Measurements from ENCODE around the gene SOS2. TPM values are rescaled to one million over a fixed set of nuclear protein-coding genes. Genes with fewer than 3 reads are reported as not detected.

The SOS2 gene
- total RNA-seq, 1 experiment from 2014 or later = 14.9 TPM

DNA sequence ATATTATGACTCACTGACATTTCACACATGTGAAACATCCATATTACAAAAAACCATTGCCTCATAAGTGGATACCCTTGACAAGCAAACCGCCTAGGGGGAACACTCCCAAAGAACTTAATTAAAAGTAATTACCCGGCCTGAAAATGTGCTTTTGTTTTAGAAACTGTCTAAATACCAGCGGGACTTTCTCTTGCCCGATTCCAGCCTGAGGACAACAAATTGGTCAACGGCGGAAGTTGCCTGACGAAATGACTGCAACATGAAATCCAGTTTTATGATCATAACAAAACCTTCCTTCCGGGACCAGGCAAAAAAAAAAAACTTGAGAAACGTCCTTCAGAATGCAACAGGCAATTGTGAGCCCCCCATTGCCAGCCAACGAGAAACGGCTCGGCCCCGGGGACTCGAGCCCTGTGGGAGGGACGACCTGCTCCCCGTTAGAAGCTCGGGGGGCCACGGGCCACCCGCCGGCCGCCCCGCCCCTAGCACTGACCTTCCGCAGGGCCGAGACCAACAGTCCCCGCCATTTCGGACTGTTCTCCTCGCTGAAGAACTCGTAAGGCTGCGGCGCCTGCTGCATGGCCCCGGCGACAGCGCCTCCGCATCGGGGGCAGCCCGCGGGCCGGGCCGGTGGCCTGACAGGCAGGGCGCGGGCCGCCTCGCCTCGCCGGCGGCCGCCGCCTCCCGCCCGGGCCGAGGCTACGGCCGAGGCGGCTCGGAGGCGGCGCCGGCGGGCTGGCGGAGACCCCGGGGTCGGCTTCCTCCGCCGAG, 490 bp downstream of the SOS2 start:
- no peaks in the 10 kb centered on the region for H3K9me3 ChIP-seq (ENCODE audit: insufficient read depth, low read depth)
- no TSS peak for BruUV-seq (replicated peaks)
- ChIA-PET POLR2A (ENCODE audit: unreplicated experiment) (no interaction called here), CTCF (no interaction called here)
- intact Hi-C loops (cut with micrococcal nuclease; ENCODE audit: unreplicated experiment) = loop anchor here (5.0 kb wide), 1 partner anchor 114 kb away; the partner anchor contains the start of gene VCPKMT
- H3K27me3 ChIP-seq (ENCODE audit: insufficient read depth, low read depth) = no peaks in the 10 kb centered on the region
- H3K4me1 ChIP-seq (replicated peaks; ENCODE audit: insufficient read depth) = peaks cover 25% of the 10 kb centered on the region
- peak overlapping the region; percentile 97 for H2AFZ ChIP-seq
- 0 out of 2 replicates have a peak, but pooled peaks cover 18% of the 10 kb centered on the region for H3F3A ChIP-seq (ENCODE audit: insufficient read depth, low read depth)
- H3K4me3 ChIP-seq = peak overlapping the region; percentile 83
- H3K4me2 ChIP-seq = peak overlapping the region; percentile 96
- DNase-seq = peak; percentile 34 to 68
- H3K9me2 ChIP-seq (ENCODE audit: insufficient read depth) = no peaks in the 10 kb centered on the region
- H4K20me1 ChIP-seq (ENCODE audit: insufficient read depth) = no peaks in the 10 kb centered on the region
- H3K36me3 ChIP-seq (ENCODE audit: low read depth) = no peaks in the 10 kb centered on the region
- peak overlapping the region; percentile 62 for H3K27ac ChIP-seq
- peaks cover 34% of the 10 kb centered on the region for H3K79me2 ChIP-seq (ENCODE audit: low read depth)
- TF ChIP-seq EZH2 (IDR thresholded peaks at IDR 0.05; ENCODE audit: low read depth) (no peak), CTCF (conservative IDR thresholded peaks at IDR 0.05) (no peak)

GRCh38 chr14:50230401-50230700, 1.0 kb downstream of the SOS2 start:
- ChIA-PET CTCF (no interaction called here), POLR2A (ENCODE audit: unreplicated experiment) (no interaction called here)
- 0 out of 2 replicates have a peak, but pooled peaks cover 21% of the 10 kb centered on the region for H3F3A ChIP-seq (ENCODE audit: insufficient read depth, low read depth)
- H3K9me2 ChIP-seq (ENCODE audit: insufficient read depth) = no peaks in the 10 kb centered on the region
- TF ChIP-seq EZH2 (IDR thresholded peaks at IDR 0.05; ENCODE audit: low read depth) (no peak), CTCF (conservative IDR thresholded peaks at IDR 0.05) (no peak)
- peak overlapping the region; percentile 83 for H3K4me3 ChIP-seq
- H3K9me3 ChIP-seq (ENCODE audit: insufficient read depth, low read depth) = no peaks in the 10 kb centered on the region
- no peaks in the 10 kb centered on the region for H4K20me1 ChIP-seq (ENCODE audit: insufficient read depth)
- peaks cover 34% of the 10 kb centered on the region for H3K79me2 ChIP-seq (ENCODE audit: low read depth)
- no peaks in the 10 kb centered on the region for H3K27me3 ChIP-seq (ENCODE audit: insufficient read depth, low read depth)
- peak overlapping the region; percentile 96 for H3K4me2 ChIP-seq
- DNase-seq = no peak
- H3K27ac ChIP-seq = peak overlapping the region; percentile 62
- TSS peak; percentile 47 for BruUV-seq (replicated peaks)
- H2AFZ ChIP-seq = peak overlapping the region; percentile 97
- no peaks in the 10 kb centered on the region for H3K36me3 ChIP-seq (ENCODE audit: low read depth)
- H3K4me1 ChIP-seq (replicated peaks; ENCODE audit: insufficient read depth) = peaks cover 30% of the 10 kb centered on the region
- intact Hi-C loops (cut with micrococcal nuclease; ENCODE audit: unreplicated experiment) = loop anchor here (5.0 kb wide), 1 partner anchor 113 kb away; the partner anchor contains the start of gene VCPKMT

DNA sequence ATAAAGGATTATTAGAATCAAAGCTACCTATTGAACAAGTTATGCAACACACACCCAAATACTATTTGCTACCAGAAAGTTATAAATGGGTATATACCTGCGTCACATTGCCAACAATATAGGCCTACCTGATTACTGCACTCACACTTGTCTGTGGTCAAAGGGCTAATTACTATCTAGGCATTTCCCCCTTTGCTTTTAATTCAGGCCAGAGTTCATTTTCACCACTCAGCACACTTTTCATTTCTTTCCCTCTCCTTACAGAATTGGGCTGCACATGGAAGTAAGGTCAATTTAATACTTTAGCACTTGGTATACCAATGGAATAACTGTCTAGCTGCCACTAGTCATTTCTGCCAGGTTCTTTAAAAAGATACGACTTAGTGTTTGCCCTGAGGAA, 1.7 kb downstream of the SOS2 start:
- Histone ChIP-seq H3K9me2 (ENCODE audit: insufficient read depth) (no peaks in the 10 kb centered on the region), H3K4me2 (peak overlapping the region; percentile 96), H2AFZ (no peak overlapping the region), H3K27ac (no peak overlapping the region), H3K4me1 (replicated peaks; ENCODE audit: insufficient read depth) (peaks cover 34% of the 10 kb centered on the region), H3F3A (ENCODE audit: insufficient read depth, low read depth) (0 out of 2 replicates have a peak, but pooled peaks cover 21% of the 10 kb centered on the region), H3K4me3 (peak overlapping the region; percentile 83), H4K20me1 (ENCODE audit: insufficient read depth) (no peaks in the 10 kb centered on the region), H3K36me3 (ENCODE audit: low read depth) (no peaks in the 10 kb centered on the region), H3K79me2 (ENCODE audit: low read depth) (peaks cover 34% of the 10 kb centered on the region), H3K27me3 (ENCODE audit: insufficient read depth, low read depth) (no peaks in the 10 kb centered on the region), H3K9me3 (ENCODE audit: insufficient read depth, low read depth) (no peaks in the 10 kb centered on the region)
- TF ChIP-seq CTCF (conservative IDR thresholded peaks at IDR 0.05) = no peak
- TF ChIP-seq EZH2 (IDR thresholded peaks at IDR 0.05; ENCODE audit: low read depth) = no peak
- intact Hi-C loops (cut with micrococcal nuclease; ENCODE audit: unreplicated experiment) = loop anchor here (5.0 kb wide), 1 partner anchor 112 kb away; the partner anchor contains the start of gene VCPKMT
- ChIA-PET CTCF (interaction anchor here (0.6 kb wide), 1 partner anchor 330 kb away, joined by 3 read pairs; the partner anchor contains the start of gene ATL1), POLR2A (ENCODE audit: unreplicated experiment) (no interaction called here)
- no peak for DNase-seq
- no TSS peak for BruUV-seq (replicated peaks)

Data from PC-9 (cell line).